Caco-2 (cell line): ENCODE results near the gene TNFRSF8. TPM values are rescaled to one million over a fixed set of nuclear protein-coding genes. Genes with fewer than 3 reads are reported as not detected.
A peak's percentile ranks its signal among the peaks of the same experiment; 100 is the strongest.

Experiments
- BruUV-seq: library from RNA; stranded (reverse); fragments of 400-500 nt; replicated peaks from 2 replicates; lab custom pipeline; 2021; lab: Mats Ljungman, UMichigan
- CTCF ChIA-PET: fragments of 300-600 bp; sonication (Branson Sonifier 250); formaldehyde crosslinking; loops from one replicate; lab custom pipeline; 2022; ENCODE audit warnings: antibody characterized with exemption; lab: Charles Lee
- POLR2A ChIA-PET: fragments of 300-600 bp; sonication (Branson Sonifier 250); formaldehyde crosslinking; loops from one replicate; lab custom pipeline; 2022; ENCODE audit warnings: antibody characterized with exemption; lab: Charles Lee
- DNase-seq, 2 experiments: peaks; one replicate each; pipeline versions ENCODE4 v3.0.0 to v3.0.0-alpha.2; 2020 to 2022
- H3K27me3 ChIP-seq: replicated peaks from 2 replicates; pipeline ENCODE4 v1.6.0; 2011; ENCODE audit warnings: low read length; ENCODE audit not compliant: control insufficient read depth, insufficient read depth
- H3K36me3 ChIP-seq: 2 replicates; pipeline ENCODE4 v1.5.1; 2011; ENCODE audit warnings: low read length; ENCODE audit not compliant: control insufficient read depth, insufficient read depth
- H3K4me1 ChIP-seq: fragments of 250-450 bp; sonication (Bioruptor Pico); 2 replicates; pipeline ENCODE4 v1.5.1; 2020; ENCODE audit warnings: mild to moderate bottlenecking
- H3K4me3 ChIP-seq: 2 replicates; pipeline ENCODE4 v1.5.1; 2011; ENCODE audit warnings: low read depth, mild to moderate bottlenecking, control low read depth, low read length
- H3K9me3 ChIP-seq: fragments of 250-450 bp; sonication (Bioruptor Pico); 2 replicates; pipeline ENCODE4 v1.5.1; 2020; ENCODE audit warnings: mild to moderate bottlenecking, moderate library complexity
- H3K27ac Mint-ChIP-seq: one replicate; pipeline ENCODE4 v1.8.0; 2022; ENCODE audit warnings: mixed read lengths; ENCODE audit not compliant: unreplicated experiment
- H3K27me3 Mint-ChIP-seq: one replicate; pipeline ENCODE4 v1.8.0; 2022; ENCODE audit warnings: mixed read lengths; ENCODE audit not compliant: insufficient read depth, unreplicated experiment
- H3K36me3 Mint-ChIP-seq: one replicate; pipeline ENCODE4 v1.8.0; 2022; ENCODE audit warnings: mild to moderate bottlenecking, mixed read lengths; ENCODE audit not compliant: insufficient read depth, unreplicated experiment
- H3K4me1 Mint-ChIP-seq: one replicate; pipeline ENCODE4 v1.8.0; 2022; ENCODE audit warnings: low read depth, mixed read lengths; ENCODE audit not compliant: unreplicated experiment
- H3K4me3 Mint-ChIP-seq: one replicate; pipeline ENCODE4 v1.8.0; 2022; ENCODE audit warnings: mild to moderate bottlenecking, moderate library complexity, mixed read lengths; ENCODE audit not compliant: unreplicated experiment
- H3K9me3 Mint-ChIP-seq: one replicate; pipeline ENCODE4 v1.8.0; 2022; ENCODE audit warnings: mixed read lengths; ENCODE audit not compliant: unreplicated experiment
- intact Hi-C: fragments of 100-400 bp; cut with micrococcal nuclease; formaldehyde crosslinking; loops from one replicate; pipeline ENCODE4 v1.10.0; 2022; ENCODE audit not compliant: unreplicated experiment
- total RNA-seq: library from RNA; stranded (reverse); gene quantifications from 2 replicates; pipeline ENCODE4 v1.2.3, GENCODE V29; 2022
- TF ChIP-seq, protein P1 (sequence below), 2 experiments: fragments of 200-600 bp in 1 of 2; IDR thresholded peaks; 1 replicate in 1 of 2; 2 replicates in 1 of 2; pipeline versions ENCODE4 v1.5.1 to v1.8.0; 2011 to 2022; ENCODE audit warnings: antibody characterized with exemption in 1 of 2, control low read depth in 1 of 2, inconsistent platforms in 1 of 2, low read depth in 1 of 2, low read length in 1 of 2, mild to moderate bottlenecking in 1 of 2, moderate library complexity in 1 of 2; ENCODE audit not compliant: insufficient read depth in 1 of 2, severe bottlenecking in 1 of 2, unreplicated experiment in 1 of 2

The TNFRSF8 gene
- total RNA-seq, 1 experiment from 2014 or later: not detected

DNA sequence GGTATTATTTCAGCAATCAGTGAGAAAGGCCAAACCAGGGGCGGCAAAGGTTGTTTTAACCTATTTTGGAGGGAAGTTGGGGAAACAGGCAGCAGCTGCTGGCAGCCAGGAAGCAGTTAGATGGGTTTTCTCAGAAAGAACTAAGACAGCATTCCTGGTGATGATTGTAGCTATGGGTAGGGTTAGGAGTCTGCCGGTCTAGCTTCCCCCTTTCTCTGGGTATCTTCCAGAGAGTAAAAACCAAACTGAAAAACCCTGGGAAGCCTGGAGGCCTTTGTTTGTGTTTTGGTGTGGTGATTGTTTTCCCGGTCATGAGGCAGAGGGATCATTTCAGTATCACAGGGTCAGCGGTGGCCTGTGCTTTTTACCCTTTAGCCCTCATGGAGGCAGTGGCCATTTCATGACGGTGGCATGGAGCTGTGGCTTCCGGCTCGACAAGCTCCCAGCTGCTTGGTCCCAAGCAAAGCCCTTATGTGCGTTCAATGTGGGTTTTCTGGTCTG lies 84.1 kb downstream of the TNFRSF8 start:
- POLR2A ChIA-PET: interaction anchor here (0.5 kb wide), 1 partner anchor 178 kb away, joined by 8 read pairs; no protein-coding TSS in a partner anchor
- Mint-ChIP-seq H3K36me3 (no peaks in the 10 kb centered on the region), H3K4me3 (no peak overlapping the region), H3K4me1 (peaks cover 22% of the 10 kb centered on the region), H3K9me3 (no peaks in the 10 kb centered on the region), H3K27me3 (no peaks in the 10 kb centered on the region), H3K27ac (peak overlapping the region; percentile 82)
- Histone ChIP-seq H3K36me3 (no peaks in the 10 kb centered on the region; the same call in 1 of the 2 replicates), H3K9me3 (0 out of 2 replicates have a peak, but pooled peaks cover 5% of the 10 kb centered on the region), H3K27me3 (no peaks in the 10 kb centered on the region), H3K4me1 (peaks cover 55% of the 10 kb centered on the region), H3K4me3 (no peak overlapping the region)
- intact Hi-C loops: no loop called here
- CTCF ChIA-PET: interaction anchor here (0.7 to 1.9 kb wide), 2 partner anchors 23 to 34 kb away, joined by 3 to 8 read pairs; no protein-coding TSS in a partner anchor
- TF ChIP-seq, protein P1, sequence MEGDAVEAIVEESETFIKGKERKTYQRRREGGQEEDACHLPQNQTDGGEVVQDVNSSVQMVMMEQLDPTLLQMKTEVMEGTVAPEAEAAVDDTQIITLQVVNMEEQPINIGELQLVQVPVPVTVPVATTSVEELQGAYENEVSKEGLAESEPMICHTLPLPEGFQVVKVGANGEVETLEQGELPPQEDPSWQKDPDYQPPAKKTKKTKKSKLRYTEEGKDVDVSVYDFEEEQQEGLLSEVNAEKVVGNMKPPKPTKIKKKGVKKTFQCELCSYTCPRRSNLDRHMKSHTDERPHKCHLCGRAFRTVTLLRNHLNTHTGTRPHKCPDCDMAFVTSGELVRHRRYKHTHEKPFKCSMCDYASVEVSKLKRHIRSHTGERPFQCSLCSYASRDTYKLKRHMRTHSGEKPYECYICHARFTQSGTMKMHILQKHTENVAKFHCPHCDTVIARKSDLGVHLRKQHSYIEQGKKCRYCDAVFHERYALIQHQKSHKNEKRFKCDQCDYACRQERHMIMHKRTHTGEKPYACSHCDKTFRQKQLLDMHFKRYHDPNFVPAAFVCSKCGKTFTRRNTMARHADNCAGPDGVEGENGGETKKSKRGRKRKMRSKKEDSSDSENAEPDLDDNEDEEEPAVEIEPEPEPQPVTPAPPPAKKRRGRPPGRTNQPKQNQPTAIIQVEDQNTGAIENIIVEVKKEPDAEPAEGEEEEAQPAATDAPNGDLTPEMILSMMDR (IDR thresholded peaks at IDR 0.05; ENCODE audit: insufficient read depth in 1 of 2, low read depth in 1 of 2, low read length in 1 of 2, severe bottlenecking in 1 of 2, unreplicated experiment in 1 of 2): no peak
- no TSS peak for BruUV-seq
- no peak for DNase-seq

DNA sequence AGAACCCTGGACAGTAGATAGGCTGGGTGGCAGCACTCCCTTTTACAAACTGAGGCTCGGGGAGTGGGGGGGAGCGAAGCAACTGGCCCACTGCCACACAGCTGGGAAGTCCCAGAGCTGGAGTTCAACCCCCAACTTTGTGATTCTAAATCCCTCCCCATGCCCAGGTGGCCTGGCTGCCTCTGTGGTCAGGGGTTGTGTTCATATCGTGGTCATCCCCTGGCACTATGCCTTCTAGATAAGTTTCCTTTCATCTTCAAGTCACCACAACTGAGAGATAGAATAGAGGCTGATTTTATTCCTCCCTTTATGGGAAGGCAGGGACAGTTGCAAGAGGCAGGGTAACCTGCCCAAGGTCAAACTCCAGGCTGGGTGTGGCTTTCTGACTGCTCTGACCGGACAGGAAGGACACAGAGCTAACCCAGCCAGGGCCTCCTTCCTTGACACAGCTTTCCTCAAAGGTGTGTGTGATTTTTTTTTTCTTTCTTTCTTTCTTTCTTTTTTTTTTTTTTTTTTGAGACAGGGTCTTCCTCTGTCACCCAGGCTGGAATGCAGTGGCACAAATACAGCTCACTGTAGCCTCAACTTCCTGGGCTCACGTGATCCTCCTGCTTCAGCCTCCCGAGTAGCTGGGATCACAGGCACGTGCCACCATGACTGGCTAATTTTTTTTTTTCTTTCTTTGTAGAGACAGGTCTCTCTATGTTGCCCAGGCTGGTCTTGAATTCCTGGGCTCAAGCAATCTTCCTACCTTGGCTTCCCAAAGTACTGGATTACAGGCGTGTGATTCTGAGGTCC lies 85.3 kb downstream of the TNFRSF8 start:
- no peaks in the 10 kb centered on the region for H3K36me3 Mint-ChIP-seq
- no TSS peak for BruUV-seq
- DNase-seq: peak; percentile 63 to 86

More for the DNA sequence above, 85.3 kb downstream of the TNFRSF8 start:
- H3K4me1 Mint-ChIP-seq: peaks cover 20% of the 10 kb centered on the region
- ChIA-PET POLR2A (interaction anchor here (0.6 to 0.7 kb wide), 3 partner anchors 14 to 238 kb away, joined by 3 read pairs; no protein-coding TSS in a partner anchor), CTCF (interaction anchor here (0.6 to 1.9 kb wide), 2 partner anchors 17 to 25 kb away, joined by 6 to 8 read pairs; no protein-coding TSS in a partner anchor)
- H3K9me3 ChIP-seq: 0 out of 2 replicates have a peak, but pooled peaks cover 5% of the 10 kb centered on the region
- no peaks in the 10 kb centered on the region; the same call in 1 of the 2 replicates for H3K36me3 ChIP-seq
- H3K4me3 Mint-ChIP-seq: no peak overlapping the region
- peaks cover 50% of the 10 kb centered on the region for H3K4me1 ChIP-seq
- H3K9me3 Mint-ChIP-seq: no peaks in the 10 kb centered on the region
- TF ChIP-seq, protein P1 (IDR thresholded peaks at IDR 0.05; ENCODE audit: insufficient read depth in 1 of 2, low read depth in 1 of 2, low read length in 1 of 2, severe bottlenecking in 1 of 2, unreplicated experiment in 1 of 2): no peak
- H3K4me3 ChIP-seq: no peak overlapping the region
- H3K27ac Mint-ChIP-seq: no peak overlapping the region
- H3K27me3 ChIP-seq: no peaks in the 10 kb centered on the region
- intact Hi-C loops: no loop called here
- no peaks in the 10 kb centered on the region for H3K27me3 Mint-ChIP-seq
